CD14-positive monocyte (primary cell): ENCODE results near the gene RABL6. TPM values are rescaled to one million over a fixed set of nuclear protein-coding genes. Genes with fewer than 3 reads are reported as not detected.

Source experiments
- DNase-seq, 3 donors: peaks; one replicate each; pipeline ENCODE4 v3.0.0-alpha.2; 2011 to 2022
- H2AFZ ChIP-seq: 2 replicates; pipeline ENCODE4 v1.6.0; 2012; ENCODE audit warnings: mild to moderate bottlenecking, low read depth, low read length, inconsistent platforms; ENCODE audit not compliant: insufficient read depth, poor library complexity, severe bottlenecking
- H3K27ac ChIP-seq, 2 donors: 1 replicate in 1 of 2; 2 replicates in 1 of 2; pipeline ENCODE4 v1.5.1; 2012 to 2013; ENCODE audit warnings: low read length in 2 of 2, control low read depth in 1 of 2, inconsistent platforms in 1 of 2, low read depth in 1 of 2, mild to moderate bottlenecking in 1 of 2
- H3K27me3 ChIP-seq, 2 donors: one replicate each; pipeline versions ENCODE4 v1.6.0 to v1.6.1; 2011 to 2013; ENCODE audit warnings: low read length in 2 of 2; ENCODE audit not compliant: control insufficient read depth in 2 of 2, insufficient read depth in 2 of 2
- H3K36me3 ChIP-seq, 2 donors: replicated peaks in 1 of 2; 1 replicate in 1 of 2; 2 replicates in 1 of 2; pipeline versions ENCODE4 v1.5.1 to v1.6.1; 2012 to 2013; ENCODE audit warnings: low read length in 2 of 2, control low read depth in 1 of 2, inconsistent platforms in 1 of 2, mild to moderate bottlenecking in 1 of 2; ENCODE audit not compliant: insufficient read depth in 2 of 2, control insufficient read depth in 1 of 2
- H3K4me1 ChIP-seq, 2 donors: 1 replicate in 1 of 2; 2 replicates in 1 of 2; pipeline versions ENCODE4 v1.5.1 to v1.6.1; 2012 to 2013; ENCODE audit warnings: low read length in 2 of 2, control low read depth in 1 of 2, inconsistent platforms in 1 of 2, mild to moderate bottlenecking in 1 of 2, moderate library complexity in 1 of 2; ENCODE audit not compliant: insufficient read depth in 2 of 2, control insufficient read depth in 1 of 2
- H3K4me2 ChIP-seq: replicated peaks from 2 replicates; pipeline ENCODE3; 2012; ENCODE audit warnings: low read length, moderate library complexity, mild to moderate bottlenecking; ENCODE audit not compliant: poor library complexity, severe bottlenecking; ENCODE audit errors: extremely low read depth
- H3K4me3 ChIP-seq, 3 experiments: fragments of 200-600 bp in 1 of 3; sonication (generic) in 1 of 3; replicated peaks in 1 of 3; 1 replicate in 2 of 3; 2 replicates in 1 of 3; pipeline ENCODE4 v1.5.1; 2011 to 2013; ENCODE audit warnings: low read length in 3 of 3, mild to moderate bottlenecking in 3 of 3, control low read depth in 2 of 3, low read depth in 2 of 3, inconsistent platforms in 1 of 3, moderate library complexity in 1 of 3
- H3K79me2 ChIP-seq: 2 replicates; pipeline ENCODE4 v1.6.0; 2012; ENCODE audit warnings: mild to moderate bottlenecking, control low read depth, inconsistent platforms, low read length, moderate library complexity; ENCODE audit not compliant: insufficient read depth
- H3K9ac ChIP-seq: 2 replicates; pipeline ENCODE4 v1.6.0; 2017; ENCODE audit warnings: low read length, mild to moderate bottlenecking; ENCODE audit not compliant: insufficient read depth, poor library complexity, severe bottlenecking
- H3K9me3 ChIP-seq, 2 donors: replicated peaks in 1 of 2; 1 replicate in 1 of 2; 2 replicates in 1 of 2; pipeline versions ENCODE4 v1.5.1 to v1.6.1; 2012 to 2013; ENCODE audit warnings: low read length in 2 of 2, control low read depth in 1 of 2; ENCODE audit not compliant: control insufficient read depth in 1 of 2, insufficient read depth in 1 of 2
- H4K20me1 ChIP-seq: 2 replicates; pipeline ENCODE4 v1.6.0; 2012; ENCODE audit warnings: mild to moderate bottlenecking, low read length, control low read depth, moderate library complexity; ENCODE audit not compliant: insufficient read depth
- H3K27ac Mint-ChIP-seq, 7 donors: one replicate each; pipeline ENCODE4 v1.8.0; 2020; ENCODE audit warnings: mild to moderate bottlenecking in 7 of 7, mixed read lengths in 7 of 7, moderate library complexity in 6 of 7, inconsistent platforms in 2 of 7
- H3K27me3 Mint-ChIP-seq, 3 donors: one replicate each; pipeline ENCODE4 v1.8.0; 2021 to 2022; ENCODE audit warnings: low read depth in 3 of 3, mild to moderate bottlenecking in 3 of 3, mixed read lengths in 3 of 3, moderate library complexity in 3 of 3, inconsistent platforms in 1 of 3
- H3K36me3 Mint-ChIP-seq, 2 donors: one replicate each; pipeline ENCODE4 v1.8.0; 2020; ENCODE audit warnings: mixed read lengths in 2 of 2, inconsistent platforms in 1 of 2, mild to moderate bottlenecking in 1 of 2
- H3K4me1 Mint-ChIP-seq: one replicate; pipeline ENCODE4 v1.8.0; 2020; ENCODE audit warnings: mild to moderate bottlenecking, mixed read lengths
- H3K4me3 Mint-ChIP-seq, 2 donors: one replicate each; pipeline ENCODE4 v1.8.0; 2020; ENCODE audit warnings: mild to moderate bottlenecking in 2 of 2, mixed read lengths in 2 of 2, moderate library complexity in 1 of 2
- H3K9me3 Mint-ChIP-seq, 7 donors: one replicate each; pipeline ENCODE4 v1.8.0; 2020 to 2022; ENCODE audit warnings: mixed read lengths in 7 of 7, mild to moderate bottlenecking in 6 of 7, moderate library complexity in 6 of 7, inconsistent platforms in 2 of 7
- CTCF ChIP-seq: fragments of 200-600 bp; IDR thresholded peaks from one replicate; pipeline ENCODE4 v1.8.0; 2022; ENCODE audit warnings: antibody characterized with exemption, mild to moderate bottlenecking
- WGBS: methylation state at CpG from one replicate; pipeline ENCODE4 v1.1.5; 2013; ENCODE audit warnings: missing lambda C conversion rate; ENCODE audit not compliant: insufficient coverage; 5-methylcytosine and 5-hydroxymethylcytosine counted together
- intact Hi-C, 2 donors: fragments of 100-400 bp; cut with micrococcal nuclease; formaldehyde crosslinking; loops; one replicate each; pipeline versions ENCODE4 v1.15.0 to v1.15.1; 2023
- polyA plus RNA-seq, 3 donors: library from polyadenylated mRNA; depleted of rRNA in 1 of 3; unstranded in 2 of 3; stranded (reverse) in 1 of 3; fragments of 300-500 nt in 2 of 3; fragments of >200 nt in 1 of 3; fragmentation: Illumina TruSeq in 2 of 3; gene quantifications; 1 replicate in 2 of 3; 2 replicates in 1 of 3; pipeline ENCODE4 v1.2.3, GENCODE V29; 2012 to 2021

RABL6 gene
- polyA plus RNA-seq, 3 donors: 6.7 to 30.9 (median 8.1) TPM

- no peak for TF ChIP-seq CTCF
- Mint-ChIP-seq H3K27ac (peak overlapping the region in 2 of 7 donors; percentile 57 to 61), H3K4me1 (peaks cover 30% of the 10 kb centered on the region), H3K9me3 (peaks cover 0 to 14% (median 1%) of the 10 kb centered on the region in 7 donors), H3K36me3 (peaks cover 13 to 17% of the 10 kb centered on the region in 2 donors), H3K4me3 (no peak overlapping the region), H3K27me3 (peaks cover 34 to 44% (median 36%) of the 10 kb centered on the region in 3 donors)
- intact Hi-C loops: loop anchor here in 1 of 2 donors (10.0 kb wide), 1 partner anchor 141 kb away; the partner anchor contains the start of genes C8G and FBXW5
- Histone ChIP-seq H3K79me2 (peaks cover 9% of the 10 kb centered on the region), H3K36me3 (no peaks in the 10 kb centered on the region), H3K27ac (no peak overlapping the region), H2AFZ (no peak overlapping the region), H3K4me1 (peaks cover 26 to 42% of the 10 kb centered on the region in 2 donors), H3K4me3 (no peak overlapping the region), H3K9me3 (no peaks in the 10 kb centered on the region), H3K27me3 (peaks cover 27 to 37% of the 10 kb centered on the region in 2 donors), H3K4me2 (no peak overlapping the region), H3K9ac (no peak overlapping the region), H4K20me1 (peaks cover 8% of the 10 kb centered on the region)
- WGBS: 94% methylated on average over 22 of the region's 22 CpGs
- no peak for DNase-seq
These were observed 3.9 kb upstream of the RABL6 start for GRCh38 chr9:136803551-136804508.

DNA sequence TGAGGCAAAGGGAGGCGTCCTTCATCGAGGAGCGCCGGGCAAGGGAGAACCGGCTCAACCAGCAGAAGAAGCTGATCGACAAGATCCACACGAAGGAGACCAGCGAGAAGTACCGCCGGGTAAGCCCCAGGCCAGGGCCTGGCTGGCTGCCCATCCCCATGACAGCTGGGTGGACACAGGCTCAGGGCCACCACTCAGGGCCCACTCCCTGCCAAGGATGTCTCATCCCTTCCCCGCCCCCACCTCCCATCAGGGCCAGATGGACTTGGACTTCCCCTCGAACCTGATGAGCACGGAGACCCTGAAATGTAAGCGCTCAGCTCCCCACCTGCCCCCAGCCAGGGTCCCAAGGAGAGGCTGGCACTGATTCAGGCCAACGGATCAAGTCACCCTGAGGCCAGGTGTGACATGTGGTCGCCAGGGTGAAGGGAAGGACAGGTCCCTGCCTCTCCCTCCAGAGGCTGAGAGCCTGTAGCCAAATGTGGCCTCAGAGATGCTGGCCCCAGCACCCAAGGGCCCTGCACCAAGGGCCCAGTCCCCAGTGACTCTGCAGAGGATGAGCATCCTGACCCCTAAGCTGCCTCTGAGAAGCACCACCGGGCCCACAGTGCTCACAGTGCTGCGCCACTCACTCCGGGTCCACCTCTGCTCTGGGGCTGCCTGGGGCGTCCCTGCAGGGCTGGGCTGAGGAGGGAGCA, 3.1 kb upstream of the RABL6 start:
- Histone ChIP-seq H3K4me2 (no peak overlapping the region), H2AFZ (no peak overlapping the region), H3K79me2 (peaks cover 18% of the 10 kb centered on the region), H4K20me1 (peaks cover 11% of the 10 kb centered on the region), H3K4me1 (peaks cover 30 to 44% of the 10 kb centered on the region in 2 donors), H3K27ac (no peak overlapping the region), H3K9me3 (no peaks in the 10 kb centered on the region), H3K36me3 (peaks cover 0 to under 1% of the 10 kb centered on the region in 2 donors), H3K4me3 (no peak overlapping the region), H3K27me3 (peaks cover 19 to 29% of the 10 kb centered on the region in 2 donors), H3K9ac (no peak overlapping the region)
- Mint-ChIP-seq H3K9me3 (peaks cover 0 to 14% (median 1%) of the 10 kb centered on the region in 7 donors), H3K27me3 (peaks cover 27 to 36% (median 28%) of the 10 kb centered on the region in 3 donors), H3K27ac (no peak overlapping the region), H3K4me3 (no peak overlapping the region), H3K36me3 (peaks cover 14 to 19% of the 10 kb centered on the region in 2 donors), H3K4me1 (peaks cover 36% of the 10 kb centered on the region)
- WGBS: 98% methylated on average over 20 of the region's 20 CpGs
- TF ChIP-seq CTCF: no peak
- intact Hi-C loops: loop anchor here (5.0 to 10.0 kb wide), 2 partner anchors 38 to 140 kb away; partner anchors contain the start of genes AJM1 (in 1 of the 2), C8G (in 1 of the 2) and FBXW5 (in 1 of the 2)
- no peak for DNase-seq
